Endodermal cell (in vitro differentiated cells): ENCODE data around the gene EIF3B. TPM values are rescaled to one million over a fixed set of nuclear protein-coding genes. Genes with fewer than 3 reads are reported as not detected.

Experiments
- DNase-seq: peaks from one replicate; pipeline ENCODE4 v3.0.0-alpha.2; 2017
- H3K27ac ChIP-seq: 2 replicates; pipeline ENCODE4 v1.5.1; 2013; ENCODE audit warnings: mild to moderate bottlenecking, low read depth, low read length, moderate library complexity
- H3K27me3 ChIP-seq: 2 replicates; pipeline ENCODE4 v1.6.1; 2013; ENCODE audit warnings: mild to moderate bottlenecking, low read length, moderate library complexity; ENCODE audit not compliant: insufficient read depth, control insufficient read depth, poor library complexity, severe bottlenecking
- H3K36me3 ChIP-seq: 2 replicates; pipeline ENCODE4 v1.7.0; 2013; ENCODE audit warnings: mild to moderate bottlenecking, low read length, moderate library complexity; ENCODE audit not compliant: control insufficient read depth, insufficient read depth
- H3K4me1 ChIP-seq: one replicate; pipeline ENCODE4 v1.7.0; 2013; ENCODE audit warnings: low read length; ENCODE audit not compliant: control insufficient read depth, insufficient read depth
- H3K4me3 ChIP-seq: 2 replicates; pipeline ENCODE4 v1.5.1; 2013; ENCODE audit warnings: mild to moderate bottlenecking, low read length, moderate library complexity
- H3K9ac ChIP-seq: 2 replicates; pipeline ENCODE4 v1.6.1; 2013; ENCODE audit warnings: mild to moderate bottlenecking, low read length, moderate library complexity; ENCODE audit not compliant: poor library complexity, severe bottlenecking; ENCODE audit errors: extremely low read depth
- H3K9me3 ChIP-seq: 2 replicates; pipeline ENCODE4 v1.6.1; 2013; ENCODE audit warnings: mild to moderate bottlenecking, low read length, moderate library complexity; ENCODE audit not compliant: control insufficient read depth
- H3K27ac Mint-ChIP-seq: 2 replicates; pipeline ENCODE4 v1.8.0; 2020; ENCODE audit warnings: mixed read lengths
- H3K27me3 Mint-ChIP-seq: 2 replicates; pipeline ENCODE4 v1.8.0; 2021; ENCODE audit warnings: mild to moderate bottlenecking, mixed read lengths; ENCODE audit not compliant: insufficient read depth
- H3K36me3 Mint-ChIP-seq: 2 replicates; pipeline ENCODE4 v1.8.0; 2020; ENCODE audit warnings: low read depth, mixed read lengths
- H3K4me1 Mint-ChIP-seq: 2 replicates; pipeline ENCODE4 v1.8.0; 2020; ENCODE audit warnings: mixed read lengths
- H3K4me3 Mint-ChIP-seq: 2 replicates; pipeline ENCODE4 v1.8.0; 2020; ENCODE audit warnings: mild to moderate bottlenecking, moderate library complexity, mixed read lengths
- H3K9me3 Mint-ChIP-seq: 2 replicates; pipeline ENCODE4 v1.8.0; 2020; ENCODE audit warnings: mild to moderate bottlenecking, mixed read lengths
- CTCF ChIP-seq: fragments of 200-600 bp; sonication (generic); conservative IDR thresholded peaks from 2 replicates; pipeline ENCODE4 v1.5.0; 2021; ENCODE audit warnings: antibody characterized with exemption, mild to moderate bottlenecking
- WGBS, 2 experiments: methylation state at CpG; one replicate each; pipeline versions ENCODE4 v1.1.5 to v1.1.7; 2013; ENCODE audit warnings: missing lambda C conversion rate in 2 of 2, mixed read lengths in 1 of 2; ENCODE audit not compliant: insufficient coverage in 1 of 2, insufficient read length in 1 of 2; 5-methylcytosine and 5-hydroxymethylcytosine counted together
- total RNA-seq, 2 donors: library from RNA; stranded (reverse); fragmentation: NEBNext Ultra II Directional in 1 of 2; extraction: Animal tissue kit (Norgen Biotek cat#: 25700) in 1 of 2; gene quantifications; 2 replicates in 1 of 2; 3 replicates in 1 of 2; pipeline ENCODE4 v1.2.1, GENCODE V29; 2021

EIF3B gene
- total RNA-seq, 2 donors from 2014 or later, result 172 to 220 TPM

- 70 to 85% methylated on average over 5 to 7 of the region's 7 CpGs for WGBS, 2 experiments
- Histone ChIP-seq H3K4me1 (no peaks in the 10 kb centered on the region), H3K36me3 (peaks cover 5% of the 10 kb centered on the region), H3K27ac (no peak overlapping the region), H3K9ac (no peak overlapping the region), H3K4me3 (no peak overlapping the region), H3K9me3 (peaks cover 6% of the 10 kb centered on the region), H3K27me3 (no peaks in the 10 kb centered on the region)
- Mint-ChIP-seq H3K4me3 (no peak overlapping the region), H3K27me3 (no peaks in the 10 kb centered on the region), H3K4me1 (peaks cover 19% of the 10 kb centered on the region), H3K27ac (no peak overlapping the region), H3K9me3 (peaks cover 14% of the 10 kb centered on the region), H3K36me3 (peaks cover 26% of the 10 kb centered on the region)
- DNase-seq, result no peak
- TF ChIP-seq CTCF, result no peak
Observed at GRCh38 chr7:2307690-2308107, 46.9 kb upstream of the EIF3B start.

GRCh38 chr7:2309889-2310331 is 44.7 kb upstream of the EIF3B start:
- peak overlapping the region; percentile 35 for H3K9ac ChIP-seq
- no peak for TF ChIP-seq CTCF
- H3K4me1 Mint-ChIP-seq, result peaks cover 19% of the 10 kb centered on the region
- H3K27ac Mint-ChIP-seq, result peak overlapping the region; percentile 94
- H3K4me3 ChIP-seq, result no peak overlapping the region
- no peaks in the 10 kb centered on the region for H3K27me3 ChIP-seq
- peaks cover under 1% of the 10 kb centered on the region for H3K9me3 Mint-ChIP-seq
- peaks cover 19% of the 10 kb centered on the region for H3K36me3 Mint-ChIP-seq
- no peak overlapping the region for H3K4me3 Mint-ChIP-seq
- peak; percentile 88 for DNase-seq
- WGBS, 2 experiments, result 52 to 71% methylated on average over 20 of the region's 20 CpGs
- H3K27me3 Mint-ChIP-seq, result no peaks in the 10 kb centered on the region
- H3K4me1 ChIP-seq, result no peaks in the 10 kb centered on the region
- peaks cover 5% of the 10 kb centered on the region for H3K36me3 ChIP-seq
- H3K27ac ChIP-seq, result peak overlapping the region; percentile 26
- peaks cover under 1% of the 10 kb centered on the region for H3K9me3 ChIP-seq

- Mint-ChIP-seq H3K36me3 (peaks cover 14% of the 10 kb centered on the region), H3K9me3 (no peaks in the 10 kb centered on the region), H3K4me1 (peaks cover 15% of the 10 kb centered on the region), H3K27ac (peak overlapping the region; percentile 86), H3K4me3 (peak overlapping the region; percentile 50), H3K27me3 (no peaks in the 10 kb centered on the region)
- no peak for DNase-seq
- Histone ChIP-seq H3K27ac (no peak overlapping the region), H3K4me1 (no peaks in the 10 kb centered on the region), H3K36me3 (peaks cover 5% of the 10 kb centered on the region), H3K4me3 (no peak overlapping the region), H3K9ac (no peak overlapping the region), H3K9me3 (no peaks in the 10 kb centered on the region), H3K27me3 (no peaks in the 10 kb centered on the region)
- TF ChIP-seq CTCF, result no peak
- WGBS, 2 experiments, result 92 to 93% methylated on average over 12 to 17 of the region's 17 CpGs
Observed at GRCh38 chr7:2312267-2312929, 42.2 kb upstream of the EIF3B start.
